Activated CD4-positive, alpha-beta T cell treated with anti-CD3 and anti-CD28 coated beads, Interleukin-2, amount 10 ng/mL, durations not matched to agents 7 days and 5 days (primary cell): ENCODE measurements around the gene GRB7. TPM values are rescaled to one million over a fixed set of nuclear protein-coding genes. Genes with fewer than 3 reads are reported as not detected.
A peak's percentile ranks its signal among the peaks of the same experiment; 100 is the strongest.

Source experiments
- CTCF ChIA-PET: fragments of 350-600 bp; sonication (Branson Sonifier 250); formaldehyde crosslinking; loops from one replicate; lab custom pipeline; 2021; ENCODE audit warnings: antibody characterized with exemption; lab: Charles Lee
- POLR2A ChIA-PET: fragments of 350-600 bp; sonication (Branson Sonifier 250); formaldehyde crosslinking; loops from one replicate; lab custom pipeline; 2021; ENCODE audit warnings: antibody characterized with exemption; lab: Charles Lee
- DNase-seq: peaks from one replicate; pipeline ENCODE4 v3.0.0-alpha.2; 2020
- H3K27ac Mint-ChIP-seq: one replicate; pipeline ENCODE4 v1.8.0; 2021; ENCODE audit warnings: mild to moderate bottlenecking, moderate library complexity, mixed read lengths
- H3K27me3 Mint-ChIP-seq: one replicate; pipeline ENCODE4 v1.8.0; 2021; ENCODE audit warnings: mixed read lengths
- H3K36me3 Mint-ChIP-seq: one replicate; pipeline ENCODE4 v1.8.0; 2021; ENCODE audit warnings: low read depth, mixed read lengths
- H3K4me1 Mint-ChIP-seq: one replicate; pipeline ENCODE4 v1.8.0; 2021; ENCODE audit warnings: mixed read lengths
- H3K4me3 Mint-ChIP-seq: one replicate; pipeline ENCODE4 v1.8.0; 2021; ENCODE audit warnings: mild to moderate bottlenecking, moderate library complexity, mixed read lengths
- H3K9me3 Mint-ChIP-seq: one replicate; pipeline ENCODE4 v1.8.0; 2021; ENCODE audit warnings: mixed read lengths
- total RNA-seq, 2 experiments: library from RNA; stranded (reverse); gene quantifications; one replicate each; pipeline ENCODE4 v1.2.3, GENCODE V29; 2021

GRB7 gene
- total RNA-seq, 2 experiments from 2014 or later, result 0.69 to 0.81 TPM

DNA sequence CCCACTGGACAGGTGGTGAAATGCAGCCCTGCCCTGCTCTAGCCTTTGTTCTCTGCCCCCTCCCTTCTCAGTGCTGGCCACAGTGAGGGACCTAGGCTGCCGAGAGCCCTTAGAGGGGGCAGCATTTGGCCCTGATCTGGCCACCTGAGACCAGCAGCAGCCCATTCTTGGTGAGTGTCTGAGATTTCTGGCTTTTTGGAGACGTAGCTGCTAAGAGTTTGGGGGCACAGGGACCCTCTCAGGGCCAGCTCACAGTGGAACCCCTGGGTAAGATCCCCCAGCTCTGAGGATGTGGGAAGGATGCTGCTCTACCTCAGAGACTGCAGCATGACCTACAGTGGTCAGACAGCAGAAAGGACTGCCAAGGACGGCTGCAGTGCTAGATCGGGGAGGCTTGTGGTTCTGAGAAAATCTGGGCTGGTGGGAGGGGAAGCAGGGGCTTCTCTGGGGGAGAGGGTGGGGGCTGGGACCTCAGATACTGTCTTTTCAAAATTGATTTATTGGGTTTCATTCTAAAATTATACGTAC, 13.3 kb downstream of the GRB7 start:
- DNase-seq, result no peak
- ChIA-PET CTCF (interaction anchor here (0.9 to 1.0 kb wide), 2 partner anchors 98 to 129 kb away, joined by 3 read pairs; no protein-coding TSS in a partner anchor), POLR2A (no interaction called here)
- Mint-ChIP-seq H3K4me3 (no peak overlapping the region), H3K27ac (peak overlapping the region; percentile 5), H3K36me3 (no peaks in the 10 kb centered on the region), H3K27me3 (no peaks in the 10 kb centered on the region), H3K9me3 (no peaks in the 10 kb centered on the region), H3K4me1 (peaks cover 27% of the 10 kb centered on the region)

DNA sequence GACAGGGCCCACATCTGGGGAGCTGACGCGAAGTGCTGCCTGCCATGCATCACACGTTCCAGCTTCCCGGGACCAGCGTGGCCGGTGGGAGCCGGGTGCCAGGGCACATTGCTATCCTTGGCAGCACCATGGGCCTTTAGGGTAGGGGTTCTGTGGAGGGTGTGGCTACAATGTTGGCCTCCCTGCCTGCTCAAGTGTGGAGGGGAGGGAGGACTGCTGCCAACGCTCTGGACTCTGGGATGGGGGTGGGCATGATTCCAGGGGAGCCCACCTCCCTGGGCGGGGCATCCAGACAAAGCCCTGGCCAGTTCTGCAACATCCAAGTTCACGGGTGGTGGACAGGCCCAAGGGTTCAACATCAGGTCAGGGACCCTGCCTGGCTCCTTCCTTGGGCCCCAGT, 13.9 kb downstream of the GRB7 start:
- Mint-ChIP-seq H3K4me3 (peak overlapping the region; percentile 75), H3K27me3 (no peaks in the 10 kb centered on the region), H3K4me1 (peaks cover 33% of the 10 kb centered on the region), H3K36me3 (no peaks in the 10 kb centered on the region), H3K27ac (no peak overlapping the region), H3K9me3 (no peaks in the 10 kb centered on the region)
- ChIA-PET CTCF (interaction anchor here (0.9 to 1.0 kb wide), 2 partner anchors 98 to 130 kb away, joined by 3 read pairs; no protein-coding TSS in a partner anchor), POLR2A (no interaction called here)
- no peak for DNase-seq

DNA sequence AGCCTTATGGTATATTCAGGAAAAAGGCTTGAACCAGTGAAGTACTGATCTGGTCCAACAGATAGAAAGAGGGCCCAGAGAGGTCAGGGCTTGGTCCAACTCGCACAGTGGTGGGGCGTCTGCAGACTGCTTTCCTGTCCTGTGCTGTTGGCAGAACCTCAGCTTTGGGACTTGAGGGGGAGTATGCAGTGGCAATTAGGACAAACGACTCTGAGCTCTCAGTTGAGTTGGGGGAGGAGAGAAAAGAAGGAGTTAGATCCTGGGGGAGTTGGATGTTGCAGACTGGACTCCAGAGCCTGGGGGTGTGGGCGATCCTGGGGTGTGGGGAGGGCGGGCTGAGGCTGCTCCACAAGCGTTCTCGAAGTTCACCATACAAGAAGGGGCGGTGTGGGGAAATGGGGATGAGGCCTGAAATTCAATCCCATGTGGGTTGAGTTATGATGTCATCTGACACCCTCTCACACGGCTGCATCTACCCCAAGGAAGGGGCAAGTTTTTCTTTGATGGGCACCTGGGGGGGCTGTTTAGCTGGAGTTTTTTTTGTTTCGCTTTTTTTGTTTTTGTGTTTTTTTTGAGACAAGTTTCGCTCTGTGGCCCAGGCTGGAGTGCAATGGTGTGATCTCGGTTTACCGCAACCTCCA, 14.6 kb downstream of the GRB7 start:
- Mint-ChIP-seq H3K4me1 (peaks cover 40% of the 10 kb centered on the region), H3K27me3 (no peaks in the 10 kb centered on the region), H3K4me3 (peak overlapping the region; percentile 75), H3K36me3 (no peaks in the 10 kb centered on the region), H3K27ac (peak overlapping the region; percentile 93), H3K9me3 (no peaks in the 10 kb centered on the region)
- no peak for DNase-seq
- ChIA-PET CTCF (interaction anchor here (0.9 to 2.4 kb wide), 7 partner anchors 9 to 223 kb away, joined by 3 to 11 read pairs (median 5); partner anchors contain the start of gene MIEN1), POLR2A (interaction anchor here (0.6 to 1.1 kb wide), 2 partner anchors 67 to 69 kb away, joined by 3 to 6 read pairs; no protein-coding TSS in a partner anchor)

DNA sequence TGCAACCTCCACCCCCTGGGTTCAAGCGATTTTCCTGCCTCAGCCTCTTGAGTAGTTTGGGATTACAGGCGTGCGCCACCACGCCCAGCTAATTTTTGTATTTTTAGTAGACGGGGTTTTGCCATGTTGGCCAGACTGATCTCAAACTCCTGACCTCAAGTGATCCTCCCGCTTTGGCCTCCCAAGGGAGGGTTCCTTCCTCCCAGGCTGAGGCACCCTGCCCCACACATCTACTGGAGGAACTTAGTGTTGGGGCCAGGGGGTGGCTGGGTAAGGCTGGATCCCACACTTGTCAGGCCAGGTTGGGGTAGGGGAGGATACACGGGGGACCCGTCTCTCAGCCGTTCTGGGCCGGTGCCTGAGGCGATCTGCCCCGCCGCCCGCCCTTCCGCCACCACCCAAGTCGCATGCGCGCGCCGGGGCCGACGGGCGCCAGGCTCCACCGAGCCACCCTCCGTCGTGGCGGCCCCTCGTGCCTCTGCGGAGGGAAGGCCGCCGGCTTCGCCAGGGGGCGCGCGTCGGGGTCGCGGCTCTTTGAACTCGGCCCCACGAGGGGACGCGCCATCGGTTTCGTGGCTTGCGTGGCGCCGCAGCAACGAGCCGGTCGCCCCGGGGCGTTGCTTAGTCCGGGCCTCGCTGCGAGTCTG, 15.9 kb downstream of the GRB7 start:
- ChIA-PET POLR2A (interaction anchor here (1.1 kb wide), 1 partner anchor 66 kb away, joined by 3 read pairs; no protein-coding TSS in a partner anchor), CTCF (interaction anchor here (0.9 to 2.4 kb wide), 7 partner anchors 11 to 222 kb away, joined by 3 to 11 read pairs (median 5); partner anchors contain the start of gene MIEN1)
- Mint-ChIP-seq H3K36me3 (no peaks in the 10 kb centered on the region), H3K4me3 (peak overlapping the region; percentile 75), H3K27ac (peak overlapping the region; percentile 93), H3K9me3 (no peaks in the 10 kb centered on the region), H3K4me1 (peaks cover 53% of the 10 kb centered on the region), H3K27me3 (no peaks in the 10 kb centered on the region)
- peak; percentile 60 for DNase-seq

DNA sequence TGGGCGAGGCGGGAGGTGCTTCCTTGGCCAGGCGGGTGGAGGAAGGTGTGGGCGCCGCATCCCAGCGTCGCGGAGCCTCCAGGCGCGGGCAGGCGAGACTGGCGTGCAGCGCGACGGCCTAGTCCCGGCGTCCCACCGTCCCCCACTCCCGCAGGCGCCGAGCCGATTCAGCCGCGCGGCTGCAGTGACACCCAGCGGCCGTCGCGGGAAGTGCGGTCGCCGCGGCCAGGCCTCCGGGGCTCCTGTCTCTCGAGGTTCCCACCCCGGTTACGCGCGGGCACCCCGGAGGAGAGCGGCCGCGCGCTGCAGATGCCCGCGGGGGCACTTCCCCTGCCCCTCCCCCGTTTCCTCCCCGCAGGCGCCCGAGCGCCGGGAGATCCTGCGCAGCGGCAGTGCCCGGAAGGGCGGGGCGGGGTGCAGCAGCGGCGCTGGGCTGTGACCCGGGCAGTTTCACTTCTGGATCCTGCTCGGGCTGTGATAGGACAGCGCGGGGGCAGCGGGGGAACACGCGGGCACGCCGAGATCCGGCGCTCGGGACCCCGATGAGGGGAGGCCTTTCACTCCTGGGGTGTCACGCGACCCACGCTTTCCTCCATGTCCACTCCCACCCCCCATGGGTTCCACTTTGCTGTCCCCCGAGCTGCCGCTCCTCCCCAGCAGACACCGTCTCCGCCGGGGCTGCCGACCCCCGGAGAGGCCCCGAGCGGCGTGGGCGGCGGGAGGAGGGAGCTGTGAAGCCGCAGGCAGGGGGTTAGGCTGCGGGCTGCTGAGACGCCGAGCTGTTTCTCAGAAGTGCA, 16.6 kb downstream of the GRB7 start:
- H3K27me3 Mint-ChIP-seq, result no peaks in the 10 kb centered on the region
- H3K36me3 Mint-ChIP-seq, result peaks cover 6% of the 10 kb centered on the region
- ChIA-PET CTCF (interaction anchor here (1.0 to 2.6 kb wide), 9 partner anchors 11 to 133 kb away, joined by 3 to 17 read pairs (median 4); partner anchors contain the start of gene MIEN1), POLR2A (interaction anchor here (0.8 to 1.2 kb wide), 2 partner anchors 76 to 107 kb away, joined by 4 to 5 read pairs; no protein-coding TSS in a partner anchor)
- peak overlapping the region; percentile 94 for H3K27ac Mint-ChIP-seq
- H3K4me3 Mint-ChIP-seq, result peak overlapping the region; percentile 75
- DNase-seq, result peak; percentile 97
- peaks cover 60% of the 10 kb centered on the region for H3K4me1 Mint-ChIP-seq
- H3K9me3 Mint-ChIP-seq, result no peaks in the 10 kb centered on the region

DNA sequence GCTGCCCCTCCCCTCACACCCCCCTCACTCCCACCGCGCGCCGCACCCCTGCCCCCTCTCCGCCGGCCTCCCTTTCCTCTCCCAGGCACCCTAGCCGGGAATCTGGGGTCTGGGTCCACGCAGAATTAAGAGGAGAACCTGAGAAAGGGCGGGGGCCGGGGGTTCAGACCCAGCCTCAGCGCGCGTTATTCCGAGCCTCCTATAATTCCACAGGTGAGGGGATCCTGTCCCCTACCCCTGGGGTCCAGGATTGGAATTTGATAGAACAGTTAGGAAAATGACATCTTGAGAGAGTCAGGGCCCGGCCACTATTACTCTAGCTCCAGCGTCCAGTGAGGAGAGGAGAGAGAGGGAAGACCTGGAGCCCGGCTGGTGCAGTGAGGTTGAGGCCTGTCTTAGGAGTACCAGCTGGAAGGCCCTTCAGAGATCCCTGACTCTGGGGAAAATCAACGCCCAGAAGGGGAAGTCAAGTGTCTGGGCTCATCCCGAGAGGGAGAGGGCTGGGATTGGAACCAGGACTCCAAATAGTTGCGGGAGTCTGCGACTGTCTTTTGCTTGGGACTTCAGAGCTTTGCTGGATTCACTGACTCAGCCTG, 17.3 kb downstream of the GRB7 start:
- CTCF ChIA-PET, result interaction anchor here (0.8 to 2.6 kb wide), 8 partner anchors 10 to 133 kb away, joined by 3 to 17 read pairs (median 4); partner anchors contain the start of gene MIEN1
- peaks cover 65% of the 10 kb centered on the region for H3K4me1 Mint-ChIP-seq
- peaks cover 12% of the 10 kb centered on the region for H3K36me3 Mint-ChIP-seq
- peak overlapping the region; percentile 94 for H3K27ac Mint-ChIP-seq
- no peak for DNase-seq
- H3K4me3 Mint-ChIP-seq, result peak overlapping the region; percentile 55
- H3K9me3 Mint-ChIP-seq, result no peaks in the 10 kb centered on the region
- POLR2A ChIA-PET, result interaction anchor here (0.8 to 1.2 kb wide), 2 partner anchors 77 to 106 kb away, joined by 4 to 5 read pairs; no protein-coding TSS in a partner anchor
- no peaks in the 10 kb centered on the region for H3K27me3 Mint-ChIP-seq

DNA sequence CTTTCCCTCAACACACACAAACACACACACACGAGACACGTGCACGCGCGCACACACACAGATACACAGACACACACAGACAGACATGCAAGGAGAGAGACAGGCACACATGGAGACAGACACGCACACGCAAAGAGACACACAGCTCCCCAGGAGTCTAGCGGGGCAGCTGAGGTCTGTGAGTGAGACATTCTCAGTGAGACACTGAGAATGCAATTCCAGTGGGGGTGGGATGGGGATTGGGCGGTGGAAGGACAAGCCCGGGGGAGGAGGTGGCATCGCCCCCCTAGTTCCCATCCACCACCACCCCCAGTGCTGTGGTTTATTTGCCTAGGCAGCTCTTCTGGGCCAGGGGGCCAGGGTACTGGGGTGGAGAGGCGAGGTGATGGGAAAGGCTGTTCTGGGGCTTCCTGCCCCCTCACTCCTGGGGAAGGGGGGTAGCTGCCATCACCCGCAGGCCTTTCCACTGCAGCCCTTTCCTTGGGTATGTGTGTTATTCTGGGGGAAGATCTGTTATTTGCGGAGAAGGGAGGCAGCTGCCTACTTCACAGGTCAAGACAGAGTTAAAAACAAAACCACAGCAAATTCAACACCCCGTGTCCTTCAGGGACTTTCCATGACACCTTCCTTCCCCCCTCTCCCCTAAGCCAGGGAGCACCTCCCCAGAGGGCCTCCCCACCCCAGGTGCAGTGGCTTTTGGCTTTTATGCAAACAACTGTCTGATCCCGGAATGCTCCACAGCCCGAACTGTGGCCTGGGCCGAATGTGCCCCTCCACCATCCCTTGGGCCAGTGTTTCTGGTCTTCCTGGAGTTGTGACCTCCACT, 18.0 kb downstream of the GRB7 start:
- Mint-ChIP-seq H3K27me3 (no peaks in the 10 kb centered on the region), H3K36me3 (peaks cover 12% of the 10 kb centered on the region), H3K4me1 (peaks cover 68% of the 10 kb centered on the region), H3K4me3 (peak overlapping the region; percentile 55), H3K9me3 (no peaks in the 10 kb centered on the region), H3K27ac (peak overlapping the region; percentile 94)
- CTCF ChIA-PET, result interaction anchor here (0.8 to 2.6 kb wide), 9 partner anchors 9 to 202 kb away, joined by 3 to 17 read pairs (median 4); partner anchors contain the start of gene MIEN1
- POLR2A ChIA-PET, result interaction anchor here (0.8 to 1.2 kb wide), 2 partner anchors 78 to 105 kb away, joined by 4 to 5 read pairs; no protein-coding TSS in a partner anchor
- DNase-seq, result peak; percentile 43

DNA sequence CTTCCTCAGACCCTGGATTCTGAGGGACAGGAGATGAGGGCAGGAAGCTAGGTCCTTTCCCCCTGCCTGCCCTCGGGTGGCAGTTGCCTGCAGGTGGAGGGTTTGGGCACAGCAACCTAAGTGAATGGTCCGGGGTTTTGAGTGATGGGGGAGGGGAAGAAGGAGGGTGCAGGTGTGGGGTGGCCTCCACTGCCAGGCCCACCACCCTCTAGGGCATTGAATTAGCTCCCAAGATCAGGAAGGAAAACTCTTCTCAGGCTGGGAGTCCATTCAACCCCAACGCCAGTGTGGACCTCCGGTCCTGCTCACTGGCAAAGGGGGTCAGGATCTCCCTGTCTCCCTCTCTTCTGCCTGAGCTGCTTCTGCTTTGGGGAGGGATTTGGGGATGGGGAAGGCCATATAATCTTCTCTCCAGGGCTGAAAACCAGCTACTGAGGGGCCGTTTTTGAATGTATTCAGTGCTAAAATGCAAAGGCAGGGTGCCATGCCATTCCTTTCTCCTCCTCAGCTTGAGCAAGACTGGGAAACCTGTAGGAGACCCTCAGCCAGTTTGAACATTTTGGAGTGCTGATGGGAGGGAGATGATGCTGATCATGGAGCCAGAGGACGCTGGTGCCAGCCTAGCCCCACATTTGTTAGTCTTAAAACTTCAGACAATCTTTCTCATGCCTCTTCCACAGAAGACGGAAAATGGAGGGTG, 18.8 kb downstream of the GRB7 start:
- H3K4me1 Mint-ChIP-seq, result peaks cover 72% of the 10 kb centered on the region
- H3K36me3 Mint-ChIP-seq, result peaks cover 16% of the 10 kb centered on the region
- no peaks in the 10 kb centered on the region for H3K9me3 Mint-ChIP-seq
- no peak overlapping the region for H3K4me3 Mint-ChIP-seq
- POLR2A ChIA-PET, result interaction anchor here (0.6 kb wide), 1 partner anchor 146 kb away, joined by 4 read pairs; no protein-coding TSS in a partner anchor
- DNase-seq, result no peak
- CTCF ChIA-PET, result interaction anchor here (0.8 to 2.6 kb wide), 4 partner anchors 12 to 201 kb away, joined by 3 to 17 read pairs (median 10); partner anchors contain the start of gene MIEN1
- H3K27me3 Mint-ChIP-seq, result no peaks in the 10 kb centered on the region
- H3K27ac Mint-ChIP-seq, result peak overlapping the region; percentile 94

DNA sequence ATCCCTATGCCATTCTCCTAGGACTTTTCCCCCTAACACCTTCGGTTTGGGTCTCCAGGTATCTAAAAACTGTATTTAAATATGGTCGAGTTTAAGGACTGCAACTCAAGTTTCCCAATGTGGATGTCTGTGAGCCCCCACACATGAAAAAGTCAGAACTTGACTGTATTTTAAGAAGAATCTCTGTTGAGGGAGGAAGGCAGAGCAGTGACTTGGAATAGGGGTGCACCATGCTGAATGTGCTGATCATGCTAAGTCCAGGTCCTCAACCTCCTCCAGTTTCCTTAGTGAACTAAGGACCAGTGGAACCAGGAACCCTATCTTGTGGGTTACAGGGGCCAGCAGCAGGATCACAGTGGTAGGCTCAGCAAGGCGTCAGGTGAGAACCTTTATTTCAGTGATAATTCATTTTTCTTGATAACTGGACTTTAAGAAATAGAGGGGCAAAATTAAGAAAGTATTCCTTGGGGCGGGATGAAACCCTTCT, 19.5 kb downstream of the GRB7 start:
- Mint-ChIP-seq H3K36me3 (peaks cover 20% of the 10 kb centered on the region), H3K9me3 (no peaks in the 10 kb centered on the region), H3K27ac (peak overlapping the region; percentile 74), H3K27me3 (no peaks in the 10 kb centered on the region), H3K4me3 (no peak overlapping the region), H3K4me1 (peaks cover 70% of the 10 kb centered on the region)
- DNase-seq, result no peak
- ChIA-PET CTCF (interaction anchor here (2.3 kb wide), 1 partner anchor 135 kb away, joined by 12 read pairs; no protein-coding TSS in a partner anchor), POLR2A (no interaction called here)
